ENCODE results near the gene KCNQ5. TPM values are rescaled to one million over a fixed set of nuclear protein-coding genes. Genes with fewer than 3 reads are reported as not detected.

The KCNQ5 gene
- total and polyA plus RNA-seq, 2 of the 8 experiments (the other 6 are each of a cell fraction or from before 2014, with no cell fraction given): 0.83 to 1.2 TPM

- Histone ChIP-seq H3K18ac (ENCODE audit: extremely low read depth, low read length) (no peak overlapping the region), H3K27me3 (replicated peaks in 1 of 4; ENCODE audit: control insufficient read depth in 3 of 4, extremely low read depth in 1 of 4, insufficient read depth in 3 of 4, low read length in 3 of 4) (no peaks in the 10 kb centered on the region), H2BK5ac (ENCODE audit: low read depth, low read length) (no peak overlapping the region), H2BK20ac (ENCODE audit: low read length) (no peak overlapping the region), H3K4me3 (ENCODE audit: extremely low read depth in 1 of 4, insufficient read depth in 2 of 4, low read depth in 3 of 4, low read length in 4 of 4) (no peak overlapping the region), H3K27ac (ENCODE audit: low read depth, low read length) (no peak overlapping the region), H3K9ac (replicated peaks in 1 of 4; ENCODE audit: extremely low read depth in 1 of 4, low read depth in 3 of 4, low read length in 3 of 4) (no peak overlapping the region), H3K79me2 (ENCODE audit: control insufficient read depth in 1 of 2, insufficient read depth in 2 of 2, low read length in 2 of 2) (no peaks in the 10 kb centered on the region), H3K9me3 (ENCODE audit: insufficient read depth in 2 of 2, low read depth in 1 of 2, low read length in 1 of 2) (no peaks in the 10 kb centered on the region), H2BK15ac (ENCODE audit: low read length) (no peak overlapping the region), H2AK5ac (ENCODE audit: low read depth, low read length) (no peak overlapping the region), H4K20me1 (replicated peaks in 1 of 2; ENCODE audit: control insufficient read depth in 1 of 2, insufficient read depth in 2 of 2, low read length in 2 of 2) (no peaks in the 10 kb centered on the region), H3K56ac (replicated peaks; ENCODE audit: insufficient read length, low read depth, low read length) (no peak overlapping the region), H3K23ac (ENCODE audit: insufficient read length) (no peak overlapping the region), H4K91ac (replicated peaks; ENCODE audit: insufficient read length, low read length) (no peak overlapping the region), H3K79me1 (ENCODE audit: low read depth, low read length) (no peaks in the 10 kb centered on the region), H3K4me1 (replicated peaks in 1 of 4; ENCODE audit: control insufficient read depth in 3 of 4, insufficient read depth in 4 of 4, low read length in 3 of 4) (no peaks in the 10 kb centered on the region), H3K36me3 (ENCODE audit: control insufficient read depth in 2 of 4, insufficient read depth in 4 of 4, low read length in 3 of 4) (no peaks in the 10 kb centered on the region), H3K23me2 (ENCODE audit: low read depth, low read length) (no peaks in the 10 kb centered on the region), H4K5ac (ENCODE audit: insufficient read length, low read depth, low read length) (no peak overlapping the region), H2BK120ac (replicated peaks; ENCODE audit: low read depth, low read length) (no peak overlapping the region), H2BK12ac (ENCODE audit: low read depth, low read length) (no peak overlapping the region), H3K4me2 (ENCODE audit: insufficient read depth in 1 of 2, low read depth in 2 of 2, low read length in 2 of 2) (no peak overlapping the region), H4K8ac (ENCODE audit: extremely low read depth, insufficient read depth, low read length) (no peak overlapping the region), H2AFZ (ENCODE audit: low read length) (no peak overlapping the region), H3K4ac (replicated peaks; ENCODE audit: insufficient read length, low read depth, low read length) (no peak overlapping the region), H3K14ac (ENCODE audit: insufficient read length) (no peak overlapping the region)
- no peak for DNase-seq (ENCODE audit: low read depth in 1 of 2, low spot score in 2 of 2)
- ChIA-PET POLR2A (ENCODE audit: partially characterized antibody) (no interaction called here), CTCF (ENCODE audit: partially characterized antibody) (interaction anchor here (0.9 kb wide), 1 partner anchor 74 kb away, joined by 3 read pairs; the partner anchor contains the start of gene KCNQ5)
- 91% methylated on average over 3 of the region's 3 CpGs; no CpG with 5 or more reads in 1 of the 2 experiments for WGBS, 2 experiments (ENCODE audit: extremely low coverage in 1 of 2, insufficient coverage in 1 of 2, insufficient read length in 1 of 2, insufficient replicate concordance in 2 of 2, low coverage in 1 of 2, low lambda C conversion rate in 2 of 2, missing lambda C conversion rate in 1 of 2)
- no peak for FAIRE-seq
- no peak for TF ChIP-seq JUND (IDR thresholded peaks at IDR 0.05; ENCODE audit: low read length)
- no peak for TF ChIP-seq KDM5A (IDR thresholded peaks at IDR 0.05; ENCODE audit: low read length)
- TF ChIP-seq CTBP2 (IDR thresholded peaks at IDR 0.05; ENCODE audit: borderline replicate concordance, insufficient read depth, insufficient read length, low read length): no peak
- TF ChIP-seq, protein P1, sequence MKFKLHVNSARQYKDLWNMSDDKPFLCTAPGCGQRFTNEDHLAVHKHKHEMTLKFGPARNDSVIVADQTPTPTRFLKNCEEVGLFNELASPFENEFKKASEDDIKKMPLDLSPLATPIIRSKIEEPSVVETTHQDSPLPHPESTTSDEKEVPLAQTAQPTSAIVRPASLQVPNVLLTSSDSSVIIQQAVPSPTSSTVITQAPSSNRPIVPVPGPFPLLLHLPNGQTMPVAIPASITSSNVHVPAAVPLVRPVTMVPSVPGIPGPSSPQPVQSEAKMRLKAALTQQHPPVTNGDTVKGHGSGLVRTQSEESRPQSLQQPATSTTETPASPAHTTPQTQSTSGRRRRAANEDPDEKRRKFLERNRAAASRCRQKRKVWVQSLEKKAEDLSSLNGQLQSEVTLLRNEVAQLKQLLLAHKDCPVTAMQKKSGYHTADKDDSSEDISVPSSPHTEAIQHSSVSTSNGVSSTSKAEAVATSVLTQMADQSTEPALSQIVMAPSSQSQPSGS (IDR thresholded peaks at IDR 0.05; ENCODE audit: low read length): no peak
- no peak for TF ChIP-seq RFX5 (IDR thresholded peaks at IDR 0.05; ENCODE audit: borderline replicate concordance, low read depth, low read length)
- TF ChIP-seq POLR2A (IDR thresholded peaks at IDR 0.05; ENCODE audit: control extremely low read depth in 1 of 2, low read depth in 2 of 2, low read length in 2 of 2): no peak
- no peak for TF ChIP-seq SAP30 (IDR thresholded peaks at IDR 0.05; ENCODE audit: insufficient read depth, insufficient replicate concordance, low read length)
- TF ChIP-seq USF2 (IDR thresholded peaks at IDR 0.05; ENCODE audit: low read length): no peak
Measured at GRCh38 chr6:72696055-72696454, 74.2 kb downstream of the KCNQ5 start.

All from H1 (cell line).